ACC112 (cell line): Measurements from ENCODE around the gene ZDHHC9.
A peak's percentile ranks its signal among the peaks of the same experiment; 100 is the strongest.

Source experiments
- H2AFZ ChIP-seq: fragments of 200-600 bp; sonication (generic); one replicate; pipeline ENCODE4 v1.6.0; 2017; ENCODE audit warnings: antibody characterized with exemption, low read length; ENCODE audit not compliant: unreplicated experiment
- H3K27ac ChIP-seq: fragments of 200-600 bp; sonication (generic); 2 replicates; pipeline ENCODE4 v1.5.1; 2014; ENCODE audit warnings: low read depth, mild to moderate bottlenecking, antibody characterized with exemption, low read length, moderate library complexity
- H3K27me3 ChIP-seq: fragments of 200-600 bp; sonication (generic); 2 replicates; pipeline ENCODE4 v1.6.1; 2014; ENCODE audit warnings: mild to moderate bottlenecking, antibody characterized with exemption, low read length, moderate library complexity, mixed read lengths; ENCODE audit not compliant: insufficient read depth
- H3K36me3 ChIP-seq: fragments of 200-600 bp; sonication (generic); 2 replicates; pipeline ENCODE4 v1.6.1; 2016; ENCODE audit warnings: mild to moderate bottlenecking, antibody characterized with exemption, low read length, moderate library complexity, mixed read lengths; ENCODE audit not compliant: insufficient read depth
- H3K4me1 ChIP-seq: fragments of 200-600 bp; sonication (generic); one replicate; pipeline ENCODE4 v1.6.1; 2016; ENCODE audit warnings: low read length, mixed read lengths; ENCODE audit not compliant: insufficient read depth, unreplicated experiment, control insufficient read depth
- H3K4me3 ChIP-seq: fragments of 200-600 bp; sonication (generic); 2 replicates; pipeline ENCODE4 v1.5.1; 2014; ENCODE audit warnings: mild to moderate bottlenecking, low read depth, low read length
- H3K79me2 ChIP-seq: fragments of 200-600 bp; sonication (generic); one replicate; pipeline ENCODE4 v1.6.0; 2016; ENCODE audit warnings: low read length; ENCODE audit not compliant: control insufficient read depth, unreplicated experiment, insufficient read depth

The ZDHHC9 gene

GRCh38 chrX:129842510-129843208, 1.0 kb downstream of the ZDHHC9 start:
- Histone ChIP-seq H2AFZ (no peak overlapping the region), H3K4me3 (peak overlapping the region; percentile 82), H3K79me2 (peaks cover 32% of the 10 kb centered on the region), H3K4me1 (no peaks in the 10 kb centered on the region), H3K27me3 (no peaks in the 10 kb centered on the region), H3K27ac (peak overlapping the region; percentile 47), H3K36me3 (no peaks in the 10 kb centered on the region)

GRCh38 chrX:129840344-129840743, 3.3 kb downstream of the ZDHHC9 start:
- H3K4me1 ChIP-seq = no peaks in the 10 kb centered on the region
- no peaks in the 10 kb centered on the region for H3K36me3 ChIP-seq
- H3K27me3 ChIP-seq = no peaks in the 10 kb centered on the region
- H2AFZ ChIP-seq = no peak overlapping the region
- H3K4me3 ChIP-seq = no peak overlapping the region
- peaks cover 40% of the 10 kb centered on the region for H3K79me2 ChIP-seq
- no peak overlapping the region for H3K27ac ChIP-seq

GRCh38 chrX:129836827-129837226, 6.9 kb downstream of the ZDHHC9 start:
- peaks cover 44% of the 10 kb centered on the region for H3K79me2 ChIP-seq
- no peaks in the 10 kb centered on the region for H3K36me3 ChIP-seq
- no peak overlapping the region for H3K27ac ChIP-seq

GRCh38 chrX:129833153-129833990, 10.3 kb downstream of the ZDHHC9 start:
- H3K79me2 ChIP-seq = peaks cover 25% of the 10 kb centered on the region

More at GRCh38 chrX:129836827-129837226, 6.9 kb downstream of the ZDHHC9 start:
- Histone ChIP-seq H3K27me3 (no peaks in the 10 kb centered on the region), H3K4me3 (no peak overlapping the region), H3K4me1 (peaks cover 7% of the 10 kb centered on the region), H2AFZ (no peak overlapping the region)

DNA sequence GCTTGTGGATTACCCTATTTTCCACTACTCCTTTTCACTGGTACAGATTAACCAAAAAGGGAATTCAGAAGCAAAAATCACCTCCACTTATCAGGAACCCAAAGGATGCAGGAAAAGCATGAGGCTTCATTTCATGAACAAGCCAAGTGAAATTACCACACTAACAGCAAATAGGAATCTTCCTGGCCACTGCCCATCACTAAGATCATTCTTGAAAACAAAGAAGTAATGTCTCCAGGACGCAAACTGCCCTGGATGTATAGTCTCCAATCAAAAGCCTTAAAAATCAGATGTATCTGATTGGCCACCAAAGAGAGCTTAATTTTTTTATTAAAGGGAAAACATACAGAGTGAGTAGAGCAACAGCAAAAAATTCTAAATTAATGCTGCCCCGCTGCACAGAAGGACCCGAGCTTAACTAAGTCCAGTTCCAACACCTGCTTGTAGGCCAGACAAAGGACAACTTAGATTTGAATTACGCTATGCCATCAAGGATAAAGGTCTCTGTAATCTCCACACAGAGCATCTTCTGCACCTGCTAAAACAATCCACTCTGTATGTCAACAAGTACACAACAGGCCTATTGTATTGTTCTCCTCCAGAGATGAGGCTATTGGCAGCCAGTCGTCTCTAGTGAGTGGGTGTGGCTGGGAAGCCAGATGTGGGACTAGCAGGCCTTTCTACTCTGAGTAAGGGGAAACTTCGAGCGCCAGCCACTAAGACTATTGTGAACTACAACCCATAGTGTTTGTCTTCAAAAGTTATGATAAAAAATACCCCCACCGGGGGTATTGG, 12.4 kb downstream of the ZDHHC9 start:
- Histone ChIP-seq H2AFZ (no peak overlapping the region), H3K27ac (no peak overlapping the region), H3K27me3 (no peaks in the 10 kb centered on the region), H3K79me2 (peaks cover 18% of the 10 kb centered on the region), H3K36me3 (no peaks in the 10 kb centered on the region), H3K4me3 (no peak overlapping the region), H3K4me1 (peaks cover 7% of the 10 kb centered on the region)

More at GRCh38 chrX:129833153-129833990, 10.3 kb downstream of the ZDHHC9 start:
- no peaks in the 10 kb centered on the region for H3K36me3 ChIP-seq
- no peak overlapping the region for H2AFZ ChIP-seq
- peak overlapping the region; percentile 33 for H3K27ac ChIP-seq
- no peak overlapping the region; the same call in 1 of the 2 replicates for H3K4me3 ChIP-seq
- H3K27me3 ChIP-seq = no peaks in the 10 kb centered on the region
- peaks cover 7% of the 10 kb centered on the region for H3K4me1 ChIP-seq

DNA sequence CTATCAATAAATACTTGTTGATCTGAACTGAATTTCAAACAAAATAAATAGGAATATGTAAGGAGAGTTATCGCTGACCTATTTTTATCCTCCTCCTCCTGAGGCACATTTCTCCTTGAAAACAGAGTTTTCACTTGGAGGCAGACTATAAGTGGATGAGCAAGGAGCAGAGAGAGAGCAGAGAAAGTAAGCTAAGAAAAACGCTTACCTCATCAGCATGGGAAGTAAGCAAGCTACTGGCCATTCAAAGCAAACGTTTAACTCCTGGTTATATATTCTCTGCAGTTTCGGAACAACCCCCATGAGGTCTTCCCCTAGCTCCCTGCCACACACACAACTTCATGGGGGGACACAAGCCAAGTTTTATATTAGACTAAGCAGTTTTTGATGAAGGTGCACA, 13.2 kb downstream of the ZDHHC9 start:
- Histone ChIP-seq H3K36me3 (no peaks in the 10 kb centered on the region), H3K27me3 (no peaks in the 10 kb centered on the region), H3K79me2 (peaks cover 16% of the 10 kb centered on the region), H3K27ac (no peak overlapping the region), H2AFZ (no peak overlapping the region), H3K4me1 (peaks cover 7% of the 10 kb centered on the region), H3K4me3 (no peak overlapping the region)

DNA sequence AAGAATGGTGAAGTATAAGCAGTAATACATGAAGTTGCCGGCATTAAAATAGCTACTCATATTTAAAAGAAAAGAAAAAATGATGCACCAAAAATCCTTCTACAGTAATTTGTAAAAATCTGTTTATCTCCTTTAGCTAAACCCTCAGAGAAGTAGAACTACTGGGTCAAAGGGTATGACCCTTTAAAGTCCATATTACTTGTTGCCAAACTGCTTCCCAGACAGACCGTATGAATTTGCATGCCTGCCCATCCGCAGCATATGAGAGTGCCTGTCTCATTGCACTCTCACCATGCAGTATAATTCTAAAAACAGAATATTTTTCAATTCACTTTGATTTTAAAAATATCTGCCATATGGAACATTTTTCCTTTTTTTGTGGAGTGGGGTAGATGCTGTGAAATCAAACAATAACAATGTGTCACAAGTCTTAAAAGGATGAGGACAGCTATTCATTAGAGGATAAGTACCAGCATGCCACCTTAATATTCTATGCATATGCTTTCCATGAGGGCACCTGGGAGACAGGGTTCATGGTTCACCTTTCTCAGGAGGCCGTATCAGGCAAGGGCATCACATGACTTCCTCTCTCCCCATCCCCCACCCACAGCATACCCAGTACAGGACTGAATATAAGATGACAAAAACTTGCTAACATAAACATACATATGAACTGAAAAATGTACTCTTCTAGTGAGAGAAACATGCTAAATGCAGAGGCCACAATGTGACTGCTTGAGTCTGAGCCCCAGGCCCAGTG, 17.8 kb downstream of the ZDHHC9 start:
- Histone ChIP-seq H3K27me3 (no peaks in the 10 kb centered on the region), H3K79me2 (peaks cover 7% of the 10 kb centered on the region), H3K27ac (no peak overlapping the region), H3K36me3 (no peaks in the 10 kb centered on the region; the same call in 1 of the 2 replicates), H2AFZ (no peak overlapping the region), H3K4me3 (no peak overlapping the region), H3K4me1 (no peaks in the 10 kb centered on the region)

DNA sequence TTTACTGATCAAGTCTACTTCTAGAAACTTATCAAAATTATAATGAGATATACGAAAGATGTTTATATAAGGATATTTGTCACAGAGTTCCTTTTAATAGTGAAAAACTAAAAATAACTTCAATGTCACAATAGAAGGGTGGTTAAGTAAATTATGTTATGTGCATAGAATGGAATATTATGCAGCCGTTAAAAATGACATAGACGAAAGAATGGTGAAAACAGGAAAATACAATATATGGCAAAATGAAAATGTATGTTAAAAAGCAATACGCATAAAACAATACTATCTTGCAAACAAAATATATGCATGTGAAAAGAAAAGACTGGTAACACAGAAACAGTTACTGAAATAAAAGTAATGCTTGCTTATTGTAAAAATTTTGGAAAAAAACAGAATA, 19.1 kb downstream of the ZDHHC9 start:
- H3K4me1 ChIP-seq = no peaks in the 10 kb centered on the region
- no peak overlapping the region for H3K4me3 ChIP-seq
- H3K27ac ChIP-seq = no peak overlapping the region
- H3K27me3 ChIP-seq = no peaks in the 10 kb centered on the region
- H3K36me3 ChIP-seq = no peaks in the 10 kb centered on the region; the same call in 1 of the 2 replicates
- H2AFZ ChIP-seq = no peak overlapping the region
- H3K79me2 ChIP-seq = peaks cover under 1% of the 10 kb centered on the region

DNA sequence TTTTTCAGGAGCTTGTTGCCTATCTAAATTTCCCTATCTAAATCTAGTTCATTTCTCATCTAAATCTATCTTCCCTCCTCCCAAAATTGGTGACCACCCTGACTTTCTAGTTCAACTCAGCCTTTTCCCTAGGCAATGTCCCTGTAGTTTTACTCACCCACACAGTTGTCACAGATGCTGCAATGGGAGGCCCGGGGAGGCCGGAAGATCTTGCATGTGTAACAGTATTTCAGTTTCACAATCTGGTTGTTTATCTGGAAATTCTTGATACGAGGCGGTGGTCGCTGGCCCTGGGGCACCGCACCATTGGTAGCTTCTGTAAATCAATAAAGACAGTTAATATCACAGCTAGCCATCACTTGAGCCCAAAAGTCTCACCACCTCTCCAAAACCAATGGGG, 20.2 kb downstream of the ZDHHC9 start:
- no peaks in the 10 kb centered on the region for H3K79me2 ChIP-seq
- no peak overlapping the region for H3K27ac ChIP-seq

DNA sequence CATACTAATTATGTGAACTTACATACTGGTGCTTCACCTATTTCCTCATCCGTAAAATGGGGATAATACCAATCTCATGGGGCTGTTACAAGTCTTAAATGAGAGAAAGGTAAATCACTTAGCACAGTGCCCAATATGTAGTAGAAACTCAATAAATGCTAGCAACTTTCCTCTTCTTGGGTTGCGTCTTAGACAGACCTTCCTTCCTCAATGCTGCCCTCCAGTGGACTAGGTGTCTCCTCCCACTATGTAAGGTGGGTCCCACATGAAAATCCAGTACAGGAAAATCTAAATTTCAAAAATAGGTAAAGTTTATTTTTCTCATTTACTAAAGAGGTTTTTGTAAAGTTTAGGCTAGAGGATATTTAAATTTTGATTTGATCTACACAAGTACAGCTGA, 20.6 kb downstream of the ZDHHC9 start:
- Histone ChIP-seq H3K79me2 (peaks cover 1% of the 10 kb centered on the region), H3K27me3 (no peaks in the 10 kb centered on the region), H3K36me3 (no peaks in the 10 kb centered on the region; the same call in 1 of the 2 replicates), H3K4me1 (no peaks in the 10 kb centered on the region), H3K27ac (no peak overlapping the region), H2AFZ (no peak overlapping the region), H3K4me3 (no peak overlapping the region)

More for the DNA sequence above, 20.2 kb downstream of the ZDHHC9 start:
- Histone ChIP-seq H2AFZ (no peak overlapping the region), H3K4me1 (no peaks in the 10 kb centered on the region), H3K4me3 (no peak overlapping the region), H3K27me3 (no peaks in the 10 kb centered on the region), H3K36me3 (no peaks in the 10 kb centered on the region; the same call in 1 of the 2 replicates)
